ENCODE data around the gene CEP350.

CEP350 gene

GRCh38 chr1:179984101-179984500 lies 29.5 kb downstream of the CEP350 start:
- no peak for TF ChIP-seq CTCF (IDR thresholded peaks at IDR 0.05)

- no peak for TF ChIP-seq CTCF (IDR thresholded peaks at IDR 0.05)
These were observed 30.3 kb downstream of the CEP350 start for GRCh38 chr1:179984942-179985341.

- no peak for TF ChIP-seq CTCF (IDR thresholded peaks at IDR 0.05)
These were observed 36.2 kb downstream of the CEP350 start for GRCh38 chr1:179990847-179991246.

GRCh38 chr1:179995576-179995975 lies 41.0 kb downstream of the CEP350 start:
- no peak for TF ChIP-seq CTCF (IDR thresholded peaks at IDR 0.05)

GRCh38 chr1:179996099-179996498 lies 41.5 kb downstream of the CEP350 start:
- no peak for TF ChIP-seq CTCF (IDR thresholded peaks at IDR 0.05)

GRCh38 chr1:180000575-180000974 lies 46.0 kb downstream of the CEP350 start:
- no peak for TF ChIP-seq CTCF (IDR thresholded peaks at IDR 0.05)

- TF ChIP-seq CTCF (IDR thresholded peaks at IDR 0.05), result no peak
These were observed 47.8 kb downstream of the CEP350 start for GRCh38 chr1:180002437-180002836.

- no peak for TF ChIP-seq CTCF (IDR thresholded peaks at IDR 0.05)
These were observed 48.6 kb downstream of the CEP350 start for GRCh38 chr1:180003026-180003695.
